Esophagus squamous epithelium (tissue), 4 donors: ENCODE data around the gene RAB6A.

ENCODE experiments used
- POLR2A ChIP-seq, 4 donors: fragments of 450-650 bp; IDR thresholded peaks; one replicate each; pipeline ENCODE4 v1.6.1; 2017; ENCODE audit warnings: antibody characterized with exemption in 4 of 4, mild to moderate bottlenecking in 4 of 4, moderate library complexity in 3 of 4
- TF ChIP-seq, protein P1 (sequence below), 6 experiments: fragments of 450-650 bp in 4 of 6; fragments of 200-600 bp in 2 of 6; sonication (generic) in 2 of 6; IDR thresholded peaks; one replicate each; pipeline ENCODE4 v1.5.1; 2016 to 2019; ENCODE audit warnings: antibody characterized with exemption in 6 of 6, mild to moderate bottlenecking in 4 of 6, moderate library complexity in 4 of 6

DNA sequence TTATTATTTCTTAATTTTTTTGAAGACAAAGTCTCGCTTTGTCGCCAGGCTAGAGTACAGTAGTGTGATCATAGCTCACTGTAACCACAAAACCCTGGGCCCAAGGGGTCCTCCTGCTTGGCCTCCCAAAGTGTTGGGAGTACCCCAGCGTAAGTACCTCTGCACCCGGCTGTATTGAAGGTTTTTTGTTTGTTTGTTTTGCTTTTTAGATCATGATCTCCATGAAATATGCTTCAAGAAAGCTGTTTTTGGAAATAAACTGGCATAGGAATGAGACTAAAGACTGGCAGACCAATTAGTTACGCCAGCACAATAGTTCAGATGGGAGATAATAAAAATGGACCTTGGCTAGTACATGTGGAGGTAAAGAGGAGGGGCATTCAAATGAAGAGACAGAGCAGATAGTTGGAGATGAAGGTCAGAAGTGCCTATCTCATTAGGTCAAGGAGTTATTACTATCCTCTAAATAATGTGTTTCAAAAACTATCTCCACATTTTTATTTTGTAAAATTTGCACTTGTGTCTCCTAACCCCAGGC, 22.7 kb upstream of the RAB6A start:
- TF ChIP-seq, protein P1, sequence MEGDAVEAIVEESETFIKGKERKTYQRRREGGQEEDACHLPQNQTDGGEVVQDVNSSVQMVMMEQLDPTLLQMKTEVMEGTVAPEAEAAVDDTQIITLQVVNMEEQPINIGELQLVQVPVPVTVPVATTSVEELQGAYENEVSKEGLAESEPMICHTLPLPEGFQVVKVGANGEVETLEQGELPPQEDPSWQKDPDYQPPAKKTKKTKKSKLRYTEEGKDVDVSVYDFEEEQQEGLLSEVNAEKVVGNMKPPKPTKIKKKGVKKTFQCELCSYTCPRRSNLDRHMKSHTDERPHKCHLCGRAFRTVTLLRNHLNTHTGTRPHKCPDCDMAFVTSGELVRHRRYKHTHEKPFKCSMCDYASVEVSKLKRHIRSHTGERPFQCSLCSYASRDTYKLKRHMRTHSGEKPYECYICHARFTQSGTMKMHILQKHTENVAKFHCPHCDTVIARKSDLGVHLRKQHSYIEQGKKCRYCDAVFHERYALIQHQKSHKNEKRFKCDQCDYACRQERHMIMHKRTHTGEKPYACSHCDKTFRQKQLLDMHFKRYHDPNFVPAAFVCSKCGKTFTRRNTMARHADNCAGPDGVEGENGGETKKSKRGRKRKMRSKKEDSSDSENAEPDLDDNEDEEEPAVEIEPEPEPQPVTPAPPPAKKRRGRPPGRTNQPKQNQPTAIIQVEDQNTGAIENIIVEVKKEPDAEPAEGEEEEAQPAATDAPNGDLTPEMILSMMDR (IDR thresholded peaks at IDR 0.05) = no peak
- TF ChIP-seq POLR2A (IDR thresholded peaks at IDR 0.05) = no peak
